Glomerular visceral epithelial cell (primary cell): Measurements from ENCODE around the gene PTRHD1.

ENCODE experiments used
- DNase-seq: peaks from one replicate; pipeline ENCODE4 v3.0.0-alpha.2; 2016; ENCODE audit errors: extremely low spot score

PTRHD1 gene

GRCh38 chr2:24830351-24830750, 37.2 kb upstream of the PTRHD1 start:
- no peak for DNase-seq

GRCh38 chr2:24828238-24828996, 35.2 kb upstream of the PTRHD1 start:
- DNase-seq = no peak

GRCh38 chr2:24827321-24828237, 34.4 kb upstream of the PTRHD1 start:
- DNase-seq = peak; percentile 72

- DNase-seq = no peak
Measured at GRCh38 chr2:24826773-24827145, 33.6 kb upstream of the PTRHD1 start.

DNA sequence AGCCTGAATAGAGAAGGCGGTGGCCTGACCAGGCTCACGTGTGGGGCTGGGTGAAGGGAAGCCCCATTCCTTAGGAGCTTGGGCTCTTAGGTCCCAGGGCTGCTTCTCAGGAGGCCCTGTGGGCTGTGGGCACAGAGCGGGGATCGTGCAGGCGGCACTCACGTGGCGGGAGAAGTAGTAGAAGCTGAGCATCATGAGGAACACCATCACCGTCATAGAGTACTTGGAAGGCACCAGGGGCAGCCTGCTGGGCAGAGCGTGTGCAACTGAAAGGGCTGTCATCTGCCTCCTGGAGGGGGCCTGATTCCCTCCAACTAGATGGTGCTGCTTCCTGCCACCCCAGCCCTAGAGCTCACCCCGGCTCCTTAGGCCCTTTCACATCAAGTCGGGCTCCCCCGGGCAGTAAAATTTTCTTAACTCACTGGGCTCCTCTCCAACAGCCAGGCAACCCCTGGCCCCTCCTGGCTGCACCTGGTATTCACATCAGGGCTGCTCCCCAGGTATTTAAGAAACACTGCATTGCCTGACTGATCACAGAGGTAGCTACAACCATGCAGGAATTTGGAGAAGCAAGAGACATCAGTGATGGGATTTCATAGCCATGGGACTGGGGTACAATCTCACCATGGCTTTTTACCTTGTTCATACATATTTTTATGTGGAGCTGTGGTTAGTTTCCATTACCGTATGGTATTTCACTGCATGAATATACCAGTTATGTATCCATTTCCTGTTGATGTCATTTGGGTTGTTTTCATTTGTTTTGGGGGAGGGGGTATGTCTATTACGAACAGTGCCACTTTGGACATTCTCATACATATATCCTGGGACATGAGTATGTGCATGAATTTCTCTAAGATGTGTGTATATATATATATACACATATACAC, 32.9 kb upstream of the PTRHD1 start:
- DNase-seq = no peak

DNA sequence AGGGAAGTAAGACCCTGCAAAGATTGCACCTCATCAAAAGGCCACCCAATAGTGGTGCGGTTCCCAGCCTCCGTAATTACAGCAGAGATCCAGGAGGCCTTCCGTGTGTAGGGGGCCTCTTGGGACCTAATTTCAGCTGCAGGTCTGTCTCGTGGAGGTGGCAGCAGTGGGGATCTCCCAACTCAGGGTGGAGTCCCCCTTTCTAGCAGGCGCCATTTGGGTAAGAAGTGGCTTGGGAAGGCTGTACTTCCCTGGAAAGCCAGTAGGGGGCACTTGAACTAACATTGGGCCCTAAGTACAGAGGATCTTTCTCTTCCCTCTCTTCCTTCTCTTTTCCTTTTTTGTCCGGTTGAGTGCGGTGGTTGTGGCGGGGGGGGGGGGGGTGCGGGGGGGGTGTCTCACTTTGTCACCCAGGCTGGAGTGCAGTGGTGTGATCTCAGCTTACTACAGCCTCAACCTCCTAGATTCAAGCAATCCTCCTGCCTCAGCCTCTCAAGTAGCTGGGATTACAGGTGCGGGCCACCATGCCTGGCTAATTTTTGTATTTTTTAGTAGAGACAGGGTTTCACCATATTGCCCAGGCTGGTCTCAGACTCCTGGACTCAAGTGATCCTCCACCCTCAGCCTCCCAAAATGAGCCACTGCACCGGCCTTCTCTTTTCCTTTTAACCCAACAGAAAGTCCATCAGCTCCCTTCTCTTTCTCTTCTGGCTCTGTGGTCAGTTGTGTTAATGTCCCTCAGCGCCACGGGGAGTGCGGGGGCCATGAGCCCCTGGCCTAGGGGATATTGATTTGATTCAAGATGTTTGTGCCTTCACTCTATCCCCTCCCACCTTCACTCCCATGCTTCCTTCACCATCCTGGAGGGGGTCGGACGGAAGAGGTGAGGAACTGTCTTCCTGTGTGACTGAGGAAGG, 32.0 kb upstream of the PTRHD1 start:
- no peak for DNase-seq

DNA sequence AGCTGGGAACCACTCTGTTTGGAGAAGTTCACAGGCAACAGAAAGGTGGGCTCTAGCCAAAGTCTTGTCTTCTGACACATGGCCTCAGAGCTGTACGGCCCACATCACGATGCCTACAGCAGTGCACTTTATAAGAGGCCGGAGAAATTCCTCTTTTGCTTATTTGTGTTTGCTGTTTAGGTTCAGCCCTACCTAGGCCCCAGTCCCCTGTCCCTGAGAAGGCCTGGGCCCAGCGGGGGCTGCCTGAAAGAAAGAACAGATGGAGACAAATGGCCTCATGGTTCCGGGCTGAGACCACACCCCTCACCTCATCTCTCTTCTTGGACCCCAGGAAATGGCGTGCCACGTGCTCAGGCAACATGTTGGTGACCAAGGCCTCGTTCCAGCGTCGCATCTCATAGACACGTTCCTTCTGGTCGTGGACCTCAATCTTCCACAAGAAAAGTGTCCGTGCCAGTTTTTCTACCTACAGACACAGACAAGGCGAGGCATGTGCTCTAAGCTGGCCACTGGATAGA, 30.9 kb upstream of the PTRHD1 start:
- no peak for DNase-seq

- DNase-seq = no peak
Measured at GRCh38 chr2:24822049-24822706, 29.0 kb upstream of the PTRHD1 start.

- DNase-seq = no peak
Measured at GRCh38 chr2:24821433-24821891, 28.3 kb upstream of the PTRHD1 start.

DNA sequence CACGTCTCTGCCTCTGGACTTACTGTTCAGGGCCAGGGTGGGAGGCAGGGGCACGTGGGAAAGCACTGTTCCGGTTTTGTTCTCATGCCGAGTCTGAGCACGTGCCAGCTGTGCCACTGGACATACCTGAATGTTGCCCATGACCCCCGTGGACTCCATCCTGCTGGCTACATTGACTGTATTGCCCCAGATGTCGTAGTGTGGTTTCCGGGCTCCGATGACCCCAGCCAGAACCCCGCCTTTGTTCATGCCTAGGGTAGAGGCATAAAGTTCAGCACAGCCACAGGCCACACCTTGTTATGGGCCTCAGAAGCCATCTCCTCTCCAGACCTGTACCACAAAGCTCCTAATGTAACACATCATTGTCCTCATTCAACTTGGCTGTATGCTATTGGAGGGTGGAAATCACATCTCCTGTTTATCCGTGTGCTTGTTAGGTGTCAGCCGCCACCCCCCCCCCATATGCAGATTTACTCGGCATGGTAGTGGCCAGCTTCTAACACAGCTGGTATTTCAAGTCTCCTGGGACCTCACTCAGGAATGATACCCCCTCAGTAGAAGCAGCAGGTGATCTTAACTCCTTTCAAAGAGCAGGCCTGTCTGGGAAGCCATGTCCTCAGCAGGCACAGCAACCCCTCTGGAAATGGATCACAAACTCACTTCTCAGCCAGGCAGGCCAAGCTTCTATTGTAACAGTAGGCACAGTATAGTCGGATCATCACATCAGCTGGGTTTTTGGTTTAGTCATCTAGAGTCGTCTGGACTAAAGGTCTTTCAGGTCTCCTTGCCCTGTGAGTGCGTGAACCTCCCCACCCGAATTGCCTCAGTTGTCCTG, 27.6 kb upstream of the PTRHD1 start:
- DNase-seq = no peak

GRCh38 chr2:24820175-24820513, 27.0 kb upstream of the PTRHD1 start:
- DNase-seq = no peak

DNA sequence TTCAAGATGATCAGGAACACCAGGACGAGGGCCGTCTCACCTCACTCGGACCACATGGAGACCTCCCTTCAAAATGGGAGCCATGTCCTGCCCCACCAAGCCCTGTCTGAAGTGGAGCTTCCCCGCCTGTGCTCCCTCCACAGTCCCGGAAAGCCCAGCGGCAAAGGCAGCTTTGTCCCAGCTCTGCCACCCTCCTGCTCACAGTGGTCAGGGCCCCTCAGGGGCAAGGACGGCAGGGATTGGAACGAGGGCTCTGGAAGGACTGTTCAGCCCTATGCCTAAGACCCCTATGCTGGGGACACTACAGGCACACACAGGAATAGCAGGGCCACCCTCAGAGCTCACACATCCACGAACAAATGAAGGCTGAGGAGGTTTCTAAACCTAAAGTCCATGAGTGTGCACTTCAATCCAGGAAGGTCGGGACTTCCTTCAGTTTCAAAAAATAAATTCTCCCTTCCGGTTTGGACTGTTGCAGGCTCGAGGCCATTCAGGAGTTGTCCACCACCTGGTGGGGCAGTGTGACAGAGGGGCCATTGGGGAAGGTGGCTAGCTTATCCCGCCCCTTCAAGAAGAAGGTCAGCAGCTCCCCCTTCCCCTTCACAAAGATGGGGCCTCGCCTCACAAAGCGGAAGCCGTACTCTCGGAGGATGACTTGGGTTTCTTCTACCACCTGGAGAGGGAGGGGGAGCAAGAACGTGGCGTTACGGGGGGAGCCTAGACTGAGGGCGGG, 26.4 kb upstream of the PTRHD1 start:
- DNase-seq = no peak

- DNase-seq = no peak
Measured at GRCh38 chr2:24818721-24819167, 25.6 kb upstream of the PTRHD1 start.

DNA sequence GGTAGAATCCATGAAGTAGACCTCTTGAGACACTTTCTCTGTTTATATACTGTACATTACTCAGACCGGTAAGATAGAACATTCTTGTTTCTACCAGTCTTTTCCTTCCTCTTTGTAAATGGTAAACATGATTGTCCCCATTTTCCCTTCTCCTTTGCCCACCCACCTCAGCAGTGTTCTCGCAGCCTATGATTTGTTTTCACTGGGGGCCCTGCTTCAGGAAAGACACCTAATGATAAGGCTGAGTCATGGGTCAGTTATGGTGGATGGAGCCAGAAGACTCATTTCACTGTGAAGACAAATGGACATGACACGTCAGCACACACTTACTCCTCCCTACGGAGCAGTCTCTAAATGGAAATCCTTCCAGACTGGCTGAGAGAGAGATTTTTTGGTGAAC, 23.7 kb upstream of the PTRHD1 start:
- peak; percentile 38 for DNase-seq

- DNase-seq = no peak
Measured at GRCh38 chr2:24816404-24816803, 23.2 kb upstream of the PTRHD1 start.

DNA sequence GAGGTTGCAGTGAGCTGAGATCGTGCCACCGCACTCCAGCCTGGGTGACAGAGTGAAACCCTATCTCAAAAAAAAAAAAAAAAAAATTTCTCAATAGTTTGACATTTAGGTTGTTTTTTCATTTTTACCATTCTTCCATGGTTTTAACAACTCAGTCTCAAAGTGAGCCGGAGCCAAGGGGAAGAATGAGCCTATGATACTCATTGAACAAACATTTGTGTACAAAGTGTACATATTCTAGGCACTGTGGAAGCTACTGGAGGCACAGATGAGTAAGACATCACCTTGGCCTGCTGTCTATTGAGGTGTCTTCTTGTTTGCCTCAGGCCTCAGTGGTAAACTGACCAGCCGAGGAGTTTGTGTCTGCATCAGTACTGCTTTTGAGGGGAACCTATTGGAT, 22.0 kb upstream of the PTRHD1 start:
- no peak for DNase-seq

- no peak for DNase-seq
Measured at GRCh38 chr2:24814516-24814915, 21.3 kb upstream of the PTRHD1 start.

DNA sequence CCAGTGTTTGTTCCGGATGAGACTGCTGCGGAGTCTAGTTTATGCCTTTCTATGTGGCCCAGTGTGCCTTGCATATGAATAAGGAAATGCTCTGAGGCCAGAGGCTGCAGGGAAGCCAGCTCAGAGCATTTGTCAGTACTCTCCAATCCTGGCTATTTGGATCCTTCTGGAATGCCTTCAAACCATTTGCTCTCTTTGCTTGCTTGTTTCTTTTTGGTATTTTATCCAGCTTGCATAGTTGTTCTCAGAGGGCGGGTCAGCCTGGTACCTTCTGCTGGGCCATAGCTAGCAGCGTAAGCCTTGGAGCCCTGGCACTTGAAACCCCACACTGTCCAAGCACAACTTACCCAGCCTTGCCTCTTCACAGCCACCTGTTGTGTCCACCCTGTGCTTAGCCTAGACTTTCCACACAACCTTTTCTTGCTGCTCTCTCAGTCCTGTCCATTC, 20.5 kb upstream of the PTRHD1 start:
- no peak for DNase-seq
